Astrocyte of the hippocampus (primary cell): ENCODE results near the gene CBFA2T2.
"Not testable (repeated sequence)": the region's sequence is repeated elsewhere in the genome, so short reads cannot be mapped to it uniquely, and the experiment has no call there.

Source experiments
- DNase-seq: peaks from one replicate; pipeline ENCODE4 v3.0.0; 2011; ENCODE audit warnings: low read depth, low spot score

The CBFA2T2 gene

DNA sequence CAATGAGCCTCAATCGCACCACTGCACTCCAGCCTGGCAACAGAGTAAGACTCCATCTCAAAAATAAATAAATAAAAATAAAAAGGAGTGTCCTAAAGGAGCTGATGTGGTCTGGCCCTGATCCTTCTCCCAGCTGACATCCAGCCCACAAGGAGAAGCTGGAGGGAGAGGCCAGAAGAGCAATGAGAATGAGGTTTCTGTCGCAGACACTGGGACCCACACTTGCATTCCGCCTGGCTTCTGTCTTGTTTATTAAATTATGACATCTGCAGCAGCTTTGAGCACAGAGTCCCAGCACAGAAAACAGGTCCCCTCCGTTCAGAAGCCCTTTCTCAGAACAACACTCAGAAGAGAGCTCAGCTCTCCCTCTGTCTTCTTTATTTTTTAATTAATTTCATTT lies 206.6 kb downstream of the CBFA2T2 start:
- no peak for DNase-seq

GRCh38 chr20:33697129-33697528 lies 207.2 kb downstream of the CBFA2T2 start:
- peak; percentile 88 for DNase-seq

DNA sequence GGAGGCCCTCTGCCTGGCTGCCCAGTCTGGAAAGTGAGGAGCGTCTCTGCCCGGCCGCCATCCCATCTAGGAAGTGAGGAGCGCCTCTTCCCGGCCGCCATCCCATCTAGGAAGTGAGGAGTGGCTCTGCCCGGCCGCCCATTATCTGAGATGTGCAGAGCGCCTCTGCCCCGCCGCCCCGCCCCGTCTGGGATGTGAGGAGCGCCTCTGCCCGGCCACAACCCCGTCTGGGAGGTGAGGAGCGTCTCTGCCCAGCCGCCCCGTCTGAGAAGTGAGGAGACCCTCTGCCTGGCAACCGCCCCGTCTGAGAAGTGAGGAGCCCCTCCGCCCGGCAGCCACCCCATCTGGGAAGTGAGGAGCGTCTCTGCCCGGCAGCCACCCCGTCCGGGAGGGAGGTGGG lies 209.1 kb downstream of the CBFA2T2 start:
- not testable (repeated sequence) for DNase-seq
